Measurements from ENCODE around the gene ZNF319. TPM values are rescaled to one million over a fixed set of nuclear protein-coding genes. Genes with fewer than 3 reads are reported as not detected.

Gene ZNF319
- total and polyA plus RNA-seq, 2 of the 8 experiments (the other 6 are each of a cell fraction or from before 2014, with no cell fraction given): 3.3 to 5.5 TPM

DNA sequence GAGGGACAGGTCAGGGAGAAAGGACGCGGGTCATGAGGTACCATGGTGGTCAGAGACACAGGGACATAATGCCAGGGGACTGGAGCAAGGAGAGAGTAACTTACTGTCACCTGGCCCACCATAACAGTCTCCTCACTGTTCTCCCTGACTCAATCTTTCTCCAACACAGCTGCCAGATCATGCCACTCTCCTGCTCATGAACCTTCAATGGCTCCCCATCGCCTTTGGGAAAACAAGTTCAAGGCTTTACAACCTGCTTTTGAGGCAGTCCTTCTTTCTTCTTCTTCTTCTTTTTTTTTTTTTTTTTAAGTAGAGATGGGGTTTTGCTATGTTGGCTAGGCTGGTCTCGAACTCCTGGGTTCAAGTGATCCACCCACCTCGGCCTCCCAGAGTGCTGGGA, 52.4 kb downstream of the ZNF319 start:
- Histone ChIP-seq H3K79me2 (ENCODE audit: control insufficient read depth in 1 of 2, insufficient read depth in 2 of 2, low read length in 2 of 2) (no peaks in the 10 kb centered on the region), H3K4me2 (ENCODE audit: insufficient read depth in 1 of 2, low read depth in 2 of 2, low read length in 2 of 2) (no peak overlapping the region), H3K4me3 (ENCODE audit: extremely low read depth in 1 of 4, insufficient read depth in 2 of 4, low read depth in 3 of 4, low read length in 4 of 4) (no peak overlapping the region), H3K9ac (replicated peaks in 1 of 4; ENCODE audit: extremely low read depth in 1 of 4, low read depth in 3 of 4, low read length in 3 of 4) (no peak overlapping the region), H3K23ac (ENCODE audit: insufficient read length) (no peak overlapping the region), H3K14ac (ENCODE audit: insufficient read length) (no peak overlapping the region), H3K36me3 (ENCODE audit: control insufficient read depth in 2 of 4, insufficient read depth in 4 of 4, low read length in 3 of 4) (no peaks in the 10 kb centered on the region), H2BK20ac (ENCODE audit: low read length) (no peak overlapping the region), H3K27me3 (replicated peaks in 1 of 4; ENCODE audit: control insufficient read depth in 3 of 4, extremely low read depth in 1 of 4, insufficient read depth in 3 of 4, low read length in 3 of 4) (no peaks in the 10 kb centered on the region; a peak in 1 of 7 replicates), H3K56ac (replicated peaks; ENCODE audit: insufficient read length, low read depth, low read length) (no peak overlapping the region), H4K91ac (replicated peaks; ENCODE audit: insufficient read length, low read length) (no peak overlapping the region), H2BK5ac (ENCODE audit: low read depth, low read length) (no peak overlapping the region), H4K5ac (ENCODE audit: insufficient read length, low read depth, low read length) (no peak overlapping the region), H2BK15ac (ENCODE audit: low read length) (no peak overlapping the region), H4K20me1 (replicated peaks in 1 of 2; ENCODE audit: control insufficient read depth in 1 of 2, insufficient read depth in 2 of 2, low read length in 2 of 2) (no peaks in the 10 kb centered on the region), H3K4me1 (replicated peaks in 1 of 4; ENCODE audit: control insufficient read depth in 3 of 4, insufficient read depth in 4 of 4, low read length in 3 of 4) (no peaks in the 10 kb centered on the region; a peak in 1 of 7 replicates), H4K8ac (ENCODE audit: extremely low read depth, insufficient read depth, low read length) (no peak overlapping the region), H2AFZ (ENCODE audit: low read length) (no peak overlapping the region), H3K4ac (replicated peaks; ENCODE audit: insufficient read length, low read depth, low read length) (no peak overlapping the region), H3K9me3 (ENCODE audit: insufficient read depth in 2 of 2, low read depth in 1 of 2, low read length in 1 of 2) (no peaks in the 10 kb centered on the region), H2BK12ac (ENCODE audit: low read depth, low read length) (no peak overlapping the region; the same call in 1 of the 2 replicates), H3K23me2 (ENCODE audit: low read depth, low read length) (no peaks in the 10 kb centered on the region), H3K79me1 (ENCODE audit: low read depth, low read length) (no peaks in the 10 kb centered on the region), H2AK5ac (ENCODE audit: low read depth, low read length) (no peak overlapping the region), H2BK120ac (replicated peaks; ENCODE audit: low read depth, low read length) (no peak overlapping the region), H3K27ac (ENCODE audit: low read depth, low read length) (no peak overlapping the region), H3K18ac (ENCODE audit: extremely low read depth, low read length) (no peak overlapping the region)
- ChIA-PET CTCF (ENCODE audit: partially characterized antibody) (interaction anchor here (0.8 to 5.2 kb wide), 7 partner anchors 10 to 41 kb away, joined by 3 to 28 read pairs (median 3); no protein-coding TSS in a partner anchor), POLR2A (ENCODE audit: partially characterized antibody) (no interaction called here)
- WGBS, 2 experiments (ENCODE audit: extremely low coverage in 1 of 2, insufficient coverage in 1 of 2, insufficient read length in 1 of 2, insufficient replicate concordance in 2 of 2, low coverage in 1 of 2, low lambda C conversion rate in 2 of 2, missing lambda C conversion rate in 1 of 2): 88% methylated on average over 4 of the region's 5 CpGs; no CpG with 5 or more reads in 1 of the 2 experiments
- DNase-seq (ENCODE audit: low read depth in 1 of 2, low spot score in 2 of 2) (no peak), FAIRE-seq (no peak)
- TF ChIP-seq FOSL1 (IDR thresholded peaks at IDR 0.05; ENCODE audit: insufficient read depth, low read depth, low read length) (no peak), BACH1 (IDR thresholded peaks at IDR 0.05; ENCODE audit: low read length) (no peak), ASH2L (IDR thresholded peaks at IDR 0.05; ENCODE audit: low read length) (no peak), CHD2 (IDR thresholded peaks at IDR 0.05; ENCODE audit: low read length) (no peak), SIRT6 (IDR thresholded peaks at IDR 0.05; ENCODE audit: low read length) (no peak), CREB1 (IDR thresholded peaks at IDR 0.05) (no peak), RNF2 (IDR thresholded peaks at IDR 0.05; ENCODE audit: borderline replicate concordance, low read depth, low read length, missing control alignments, poor library complexity, severe bottlenecking) (no peak), GTF2F1 (IDR thresholded peaks at IDR 0.05; ENCODE audit: borderline replicate concordance, low read depth, low read length) (no peak), TBP (IDR thresholded peaks at IDR 0.05; ENCODE audit: low read depth, low read length) (no peak), E2F6 (IDR thresholded peaks at IDR 0.05) (no peak), RFX5 (IDR thresholded peaks at IDR 0.05; ENCODE audit: borderline replicate concordance, low read depth, low read length) (no peak), HDAC2 (IDR thresholded peaks at IDR 0.05; ENCODE audit: borderline replicate concordance in 1 of 2, low read depth in 2 of 2, low read length in 2 of 2) (no peak)
- TF ChIP-seq, protein P1, sequence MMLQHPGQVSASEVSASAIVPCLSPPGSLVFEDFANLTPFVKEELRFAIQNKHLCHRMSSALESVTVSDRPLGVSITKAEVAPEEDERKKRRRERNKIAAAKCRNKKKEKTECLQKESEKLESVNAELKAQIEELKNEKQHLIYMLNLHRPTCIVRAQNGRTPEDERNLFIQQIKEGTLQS (IDR thresholded peaks at IDR 0.05; ENCODE audit: insufficient read depth, low read depth, low read length): no peak
